Measurements from ENCODE around the gene NTM. TPM values are rescaled to one million over a fixed set of nuclear protein-coding genes. Genes with fewer than 3 reads are reported as not detected.

NTM gene
- total RNA-seq, 6 donors from 2014 or later: 4.1 to 151 (median 115) TPM

GRCh38 chr11:131744847-131745246 lies 374.4 kb downstream of the NTM start:
- H3K36me3 ChIP-seq: no peaks in the 10 kb centered on the region
- 73 to 79% methylated on average over 7 to 8 of the region's 8 CpGs for WGBS, 2 donors

GRCh38 chr11:131745405-131745804 lies 375.0 kb downstream of the NTM start:
- no peak for ATAC-seq (ENCODE audit: low FRiP score in 2 of 2)
- 52 to 66% methylated on average over 6 of the region's 6 CpGs for WGBS, 2 donors

More at GRCh38 chr11:131744847-131745246, 374.4 kb downstream of the NTM start:
- no peak for TF ChIP-seq POLR2A (IDR thresholded peaks at IDR 0.05)
- TF ChIP-seq POLR2AphosphoS5 (IDR thresholded peaks at IDR 0.05): no peak
- TF ChIP-seq EP300 (IDR thresholded peaks at IDR 0.05): no peak
- no peak for TF ChIP-seq CTCF (IDR thresholded peaks at IDR 0.05)
- H3K27me3 ChIP-seq: no peaks in the 10 kb centered on the region
- H3K4me1 ChIP-seq: no peaks in the 10 kb centered on the region
- ATAC-seq (ENCODE audit: low FRiP score in 2 of 2) (no peak), DNase-seq (no peak)
- no peak overlapping the region for H3K4me3 ChIP-seq
- H3K9me3 ChIP-seq: no peaks in the 10 kb centered on the region
- H3K27ac ChIP-seq: no peak overlapping the region

GRCh38 chr11:131746201-131746600 lies 375.8 kb downstream of the NTM start:
- no peaks in the 10 kb centered on the region for H3K36me3 ChIP-seq
- no peak for ATAC-seq (ENCODE audit: low FRiP score in 2 of 2)
- H3K27ac ChIP-seq: no peak overlapping the region
- H3K4me3 ChIP-seq: no peak overlapping the region
- 81 to 83% methylated on average over 12 of the region's 12 CpGs for WGBS, 2 donors
- TF ChIP-seq CTCF (IDR thresholded peaks at IDR 0.05): no peak
- no peak for TF ChIP-seq POLR2AphosphoS5 (IDR thresholded peaks at IDR 0.05)
- TF ChIP-seq EP300 (IDR thresholded peaks at IDR 0.05): no peak
- no peak for TF ChIP-seq POLR2A (IDR thresholded peaks at IDR 0.05)
- H3K9me3 ChIP-seq: no peaks in the 10 kb centered on the region
- DNase-seq: no peak
- no peaks in the 10 kb centered on the region for H3K4me1 ChIP-seq
- H3K27me3 ChIP-seq: no peaks in the 10 kb centered on the region

More at GRCh38 chr11:131745405-131745804, 375.0 kb downstream of the NTM start:
- no peak for DNase-seq
- H3K36me3 ChIP-seq: no peaks in the 10 kb centered on the region
- no peak overlapping the region for H3K27ac ChIP-seq
- TF ChIP-seq EP300 (IDR thresholded peaks at IDR 0.05): no peak
- no peak for TF ChIP-seq CTCF (IDR thresholded peaks at IDR 0.05)
- TF ChIP-seq POLR2AphosphoS5 (IDR thresholded peaks at IDR 0.05): no peak
- TF ChIP-seq POLR2A (IDR thresholded peaks at IDR 0.05): no peak
- H3K4me1 ChIP-seq: no peaks in the 10 kb centered on the region
- H3K27me3 ChIP-seq: no peaks in the 10 kb centered on the region
- H3K9me3 ChIP-seq: no peaks in the 10 kb centered on the region
- no peak overlapping the region for H3K4me3 ChIP-seq

GRCh38 chr11:131748151-131749050 lies 378.0 kb downstream of the NTM start:
- Histone ChIP-seq H3K27ac (no peak overlapping the region), H3K4me3 (no peak overlapping the region), H3K27me3 (no peaks in the 10 kb centered on the region), H3K9me3 (no peaks in the 10 kb centered on the region), H3K4me1 (no peaks in the 10 kb centered on the region), H3K36me3 (no peaks in the 10 kb centered on the region)
- whole genome bisulfite sequencing, 2 donors: 11 to 23% methylated on average over 11 to 15 of the region's 15 CpGs
- ATAC-seq (ENCODE audit: low FRiP score in 2 of 2) (peak; percentile 72 to 89), DNase-seq (peak in 1 of 2 donors; percentile 50)
- TF ChIP-seq EP300 (IDR thresholded peaks at IDR 0.05) (no peak), CTCF (IDR thresholded peaks at IDR 0.05) (peak in 5 of 6 experiments; percentile 53 to 73 (median 56))
